Keratinocyte (primary cell): ENCODE measurements around the gene TUBGCP6.

Experiments
- CTCF ChIP-seq, 3 experiments: IDR thresholded peaks in 1 of 3; conservative IDR thresholded peaks in 1 of 3; optimal IDR thresholded peaks in 1 of 3; 2 replicates in 2 of 3; 3 replicates in 1 of 3; pipeline versions ENCODE3 to v1.5.1; 2011; ENCODE audit warnings: low read length in 3 of 3, mild to moderate bottlenecking in 3 of 3, moderate library complexity in 2 of 3, control low read depth in 1 of 3, inconsistent platforms in 1 of 3; ENCODE audit not compliant: insufficient read depth in 2 of 3; ENCODE audit errors: extremely low read depth in 1 of 3
- EZH2 ChIP-seq: IDR thresholded peaks from one replicate; pipeline ENCODE4 v1.6.1; 2012; ENCODE audit warnings: inconsistent platforms, mild to moderate bottlenecking, low read length, moderate library complexity

GRCh38 chr22:50178871-50179869 is 65.7 kb downstream of the TUBGCP6 start:
- no peak for TF ChIP-seq CTCF (optimal IDR thresholded peaks at IDR 0.05 in 1 of 3, IDR thresholded peaks at IDR 0.05 in 1 of 3, conservative IDR thresholded peaks at IDR 0.05 in 1 of 3; ENCODE audit: extremely low read depth in 1 of 3, insufficient read depth in 2 of 3, low read length in 3 of 3)
- TF ChIP-seq EZH2: no peak
